Mesothelial cell of epicardium (in vitro differentiated cells): ENCODE results near the gene MBD2. TPM values are rescaled to one million over a fixed set of nuclear protein-coding genes. Genes with fewer than 3 reads are reported as not detected.

Experiments used
- DNase-seq, 2 experiments: peaks; one replicate each; pipeline ENCODE4 v3.0.0; 2021; ENCODE audit warnings: low spot score in 2 of 2; ENCODE audit not compliant: unreplicated experiment in 2 of 2
- H3K27ac Mint-ChIP-seq: 2 replicates; pipeline ENCODE4 v1.8.0; 2021; ENCODE audit warnings: mixed read lengths
- H3K27me3 Mint-ChIP-seq: 2 replicates; pipeline ENCODE4 v1.8.0; 2021; ENCODE audit warnings: low read depth, mixed read lengths
- H3K36me3 Mint-ChIP-seq: 2 replicates; pipeline ENCODE4 v1.8.0; 2021; ENCODE audit warnings: mixed read lengths
- H3K4me1 Mint-ChIP-seq: 2 replicates; pipeline ENCODE4 v1.8.0; 2021; ENCODE audit warnings: mixed read lengths
- H3K4me3 Mint-ChIP-seq: 2 replicates; pipeline ENCODE4 v1.8.0; 2021; ENCODE audit warnings: mild to moderate bottlenecking, moderate library complexity, mixed read lengths
- H3K9me3 Mint-ChIP-seq: 2 replicates; pipeline ENCODE4 v1.8.0; 2021; ENCODE audit warnings: mixed read lengths
- total RNA-seq: library from RNA; stranded (reverse); gene quantifications from 3 replicates; pipeline ENCODE4 v1.2.1, GENCODE V29; 2021
- TF ChIP-seq, protein P1 (sequence below): fragments of 200-600 bp; sonication (generic); IDR thresholded peaks from one replicate; pipeline ENCODE4 v1.5.0; 2021; ENCODE audit warnings: antibody characterized with exemption; ENCODE audit not compliant: unreplicated experiment

Gene MBD2
- total RNA-seq, 1 donor from 2014 or later: 66.0 TPM

DNA sequence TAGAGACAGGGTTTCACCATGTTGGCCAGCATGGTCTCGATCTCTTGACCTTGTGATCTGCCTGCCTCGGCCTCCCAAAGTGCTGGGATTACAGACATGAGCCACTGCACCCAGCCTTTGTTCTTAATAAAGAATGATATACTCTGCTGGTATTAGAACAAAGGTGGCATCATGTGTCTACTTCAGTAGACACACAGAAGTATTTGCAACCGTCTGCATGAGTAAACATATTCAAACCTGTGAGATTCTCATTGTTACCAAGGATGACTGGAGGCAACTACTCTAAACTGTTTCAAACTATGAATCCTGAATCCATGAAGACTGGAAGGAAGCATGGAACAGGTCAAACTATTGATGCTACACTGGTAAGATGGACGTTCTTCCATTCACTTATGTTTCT is 32.1 kb downstream of the MBD2 start:
- no peak for DNase-seq
- Mint-ChIP-seq H3K4me1 (peaks cover 27% of the 10 kb centered on the region), H3K27me3 (no peaks in the 10 kb centered on the region), H3K9me3 (no peaks in the 10 kb centered on the region), H3K4me3 (no peak overlapping the region), H3K36me3 (peaks cover 11% of the 10 kb centered on the region), H3K27ac (peak overlapping the region; percentile 86)
- TF ChIP-seq, protein P1, sequence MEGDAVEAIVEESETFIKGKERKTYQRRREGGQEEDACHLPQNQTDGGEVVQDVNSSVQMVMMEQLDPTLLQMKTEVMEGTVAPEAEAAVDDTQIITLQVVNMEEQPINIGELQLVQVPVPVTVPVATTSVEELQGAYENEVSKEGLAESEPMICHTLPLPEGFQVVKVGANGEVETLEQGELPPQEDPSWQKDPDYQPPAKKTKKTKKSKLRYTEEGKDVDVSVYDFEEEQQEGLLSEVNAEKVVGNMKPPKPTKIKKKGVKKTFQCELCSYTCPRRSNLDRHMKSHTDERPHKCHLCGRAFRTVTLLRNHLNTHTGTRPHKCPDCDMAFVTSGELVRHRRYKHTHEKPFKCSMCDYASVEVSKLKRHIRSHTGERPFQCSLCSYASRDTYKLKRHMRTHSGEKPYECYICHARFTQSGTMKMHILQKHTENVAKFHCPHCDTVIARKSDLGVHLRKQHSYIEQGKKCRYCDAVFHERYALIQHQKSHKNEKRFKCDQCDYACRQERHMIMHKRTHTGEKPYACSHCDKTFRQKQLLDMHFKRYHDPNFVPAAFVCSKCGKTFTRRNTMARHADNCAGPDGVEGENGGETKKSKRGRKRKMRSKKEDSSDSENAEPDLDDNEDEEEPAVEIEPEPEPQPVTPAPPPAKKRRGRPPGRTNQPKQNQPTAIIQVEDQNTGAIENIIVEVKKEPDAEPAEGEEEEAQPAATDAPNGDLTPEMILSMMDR: no peak

DNA sequence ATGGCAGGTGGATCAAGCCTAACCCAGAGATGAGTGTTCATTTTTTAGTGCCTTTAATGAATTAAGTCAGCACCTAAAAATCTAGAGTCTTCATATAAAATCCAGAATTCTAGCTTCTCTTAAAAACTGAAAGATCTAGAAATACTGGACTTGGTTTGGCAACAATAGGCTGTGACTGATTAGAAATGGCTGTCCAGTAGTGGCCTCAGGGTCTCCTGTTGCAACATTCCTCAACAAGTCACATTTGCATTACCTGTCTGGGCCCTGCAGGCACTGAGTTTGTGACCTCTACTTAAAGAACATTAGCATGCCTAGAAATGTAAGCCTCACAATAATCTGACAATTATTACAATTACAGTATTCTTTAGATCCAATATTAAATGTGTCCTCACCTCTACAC is 33.1 kb downstream of the MBD2 start:
- H3K4me1 Mint-ChIP-seq: peaks cover 27% of the 10 kb centered on the region
- no peaks in the 10 kb centered on the region for H3K9me3 Mint-ChIP-seq
- TF ChIP-seq, protein P1: no peak
- H3K36me3 Mint-ChIP-seq: peaks cover 17% of the 10 kb centered on the region
- no peaks in the 10 kb centered on the region for H3K27me3 Mint-ChIP-seq
- no peak overlapping the region for H3K4me3 Mint-ChIP-seq
- peak overlapping the region; percentile 77 for H3K27ac Mint-ChIP-seq
- no peak for DNase-seq

DNA sequence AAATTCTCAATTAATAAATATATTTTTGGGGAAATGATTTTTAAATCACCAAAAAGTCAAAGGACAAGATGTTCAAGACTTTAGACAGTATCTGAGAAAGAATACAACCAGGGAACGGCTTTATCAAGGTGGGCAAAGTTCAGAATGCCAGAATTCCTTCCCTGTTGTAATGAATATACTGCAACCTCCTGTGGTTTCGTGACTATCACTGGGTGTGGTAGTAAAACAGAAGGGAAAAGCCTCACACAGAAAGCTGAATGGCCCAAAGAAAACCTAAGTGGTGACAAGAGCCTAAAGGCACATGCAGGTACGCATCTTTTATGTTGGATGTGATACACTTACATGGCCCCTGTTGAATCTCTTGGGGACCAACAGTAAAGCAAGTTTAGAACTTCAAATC is 37.1 kb downstream of the MBD2 start:
- DNase-seq: no peak
- TF ChIP-seq, protein P1: no peak
- Mint-ChIP-seq H3K4me1 (peaks cover 15% of the 10 kb centered on the region), H3K36me3 (peaks cover 26% of the 10 kb centered on the region), H3K9me3 (no peaks in the 10 kb centered on the region), H3K27ac (no peak overlapping the region), H3K4me3 (no peak overlapping the region), H3K27me3 (no peaks in the 10 kb centered on the region)

- H3K4me1 Mint-ChIP-seq: no peaks in the 10 kb centered on the region
- H3K27me3 Mint-ChIP-seq: no peaks in the 10 kb centered on the region
- no peak for DNase-seq
- no peaks in the 10 kb centered on the region for H3K9me3 Mint-ChIP-seq
- H3K4me3 Mint-ChIP-seq: no peak overlapping the region
- TF ChIP-seq, protein P1: no peak
- H3K36me3 Mint-ChIP-seq: peaks cover 22% of the 10 kb centered on the region
- H3K27ac Mint-ChIP-seq: no peak overlapping the region
Observed at GRCh38 chr18:54184836-54185235, 39.6 kb downstream of the MBD2 start.

DNA sequence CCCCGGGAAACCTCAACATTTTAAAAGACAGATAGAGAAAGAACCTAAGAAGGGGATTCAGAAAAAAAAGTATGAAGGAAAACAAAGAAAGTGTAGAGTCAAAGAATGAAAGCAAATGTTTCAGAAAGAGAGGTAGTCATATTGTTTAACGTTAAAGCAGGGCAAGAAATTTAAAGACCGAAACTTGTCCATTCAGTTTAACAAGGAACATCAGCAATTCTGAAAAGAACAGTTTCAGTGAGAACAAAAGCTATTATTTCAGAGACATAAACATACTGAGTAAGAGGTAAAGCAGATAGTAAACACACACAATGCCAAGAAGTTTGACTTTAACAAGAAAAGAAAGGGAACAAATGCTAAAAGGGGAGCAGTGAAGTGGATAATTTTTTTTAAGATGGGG is 41.1 kb downstream of the MBD2 start:
- no peak overlapping the region for H3K27ac Mint-ChIP-seq
- TF ChIP-seq, protein P1: no peak
- no peaks in the 10 kb centered on the region for H3K27me3 Mint-ChIP-seq
- H3K4me3 Mint-ChIP-seq: no peak overlapping the region
- no peaks in the 10 kb centered on the region for H3K4me1 Mint-ChIP-seq
- no peaks in the 10 kb centered on the region for H3K9me3 Mint-ChIP-seq
- H3K36me3 Mint-ChIP-seq: peaks cover 22% of the 10 kb centered on the region
- DNase-seq: no peak

GRCh38 chr18:54181856-54182602 is 42.4 kb downstream of the MBD2 start:
- TF ChIP-seq, protein P1: no peak
- H3K36me3 Mint-ChIP-seq: peaks cover 17% of the 10 kb centered on the region
- no peaks in the 10 kb centered on the region for H3K4me1 Mint-ChIP-seq
- H3K27ac Mint-ChIP-seq: no peak overlapping the region
- no peaks in the 10 kb centered on the region for H3K9me3 Mint-ChIP-seq
- no peaks in the 10 kb centered on the region for H3K27me3 Mint-ChIP-seq
- no peak overlapping the region for H3K4me3 Mint-ChIP-seq
- no peak for DNase-seq
